CD4-positive, alpha-beta T cell (primary cell): ENCODE measurements around the gene ZDHHC20. TPM values are rescaled to one million over a fixed set of nuclear protein-coding genes. Genes with fewer than 3 reads are reported as not detected.

Experiments used
- ATAC-seq: fragments of 200-7000 bp; cut with Tn5 transposase; one replicate; pipeline ENCODE4 v1.10.0; 2022; ENCODE audit warnings: mild to moderate bottlenecking; ENCODE audit not compliant: poor library complexity
- CTCF ChIA-PET: fragments of 350-600 bp; sonication (Branson Sonifier 250); formaldehyde crosslinking; loops from one replicate; lab custom pipeline; 2021; ENCODE audit warnings: antibody characterized with exemption, inconsistent platforms; lab: Charles Lee
- POLR2A ChIA-PET: fragments of 350-600 bp; sonication (Branson Sonifier 250); formaldehyde crosslinking; loops from one replicate; lab custom pipeline; 2021; ENCODE audit warnings: antibody characterized with exemption, inconsistent platforms; lab: Charles Lee
- DNase-seq, 14 experiments: peaks; one replicate each; pipeline ENCODE4 v3.0.0-alpha.2; 2013 to 2020; ENCODE audit warnings: mixed read lengths in 2 of 14
- H3K27ac ChIP-seq, 2 donors: one replicate each; pipeline versions ENCODE4 v1.5.1 to v1.7.0; 2013; ENCODE audit warnings: low read length in 2 of 2, low read depth in 1 of 2, mild to moderate bottlenecking in 1 of 2
- H3K27me3 ChIP-seq, 2 experiments: 1 replicate in 1 of 2; 2 replicates in 1 of 2; pipeline versions ENCODE4 v1.6.1 to v1.7.0; 2013; ENCODE audit warnings: low read length in 2 of 2, control low read depth in 1 of 2, mild to moderate bottlenecking in 1 of 2, moderate library complexity in 1 of 2; ENCODE audit not compliant: insufficient read depth in 2 of 2, control insufficient read depth in 1 of 2
- H3K36me3 ChIP-seq: one replicate; pipeline ENCODE4 v1.6.1; 2013; ENCODE audit warnings: low read length, control low read depth; ENCODE audit not compliant: insufficient read depth
- H3K4me1 ChIP-seq: one replicate; pipeline ENCODE4 v1.6.1; 2013; ENCODE audit warnings: low read length, control low read depth; ENCODE audit not compliant: insufficient read depth
- H3K4me3 ChIP-seq: one replicate; pipeline ENCODE4 v1.5.1; 2013; ENCODE audit warnings: mild to moderate bottlenecking, low read length, moderate library complexity
- H3K9me3 ChIP-seq, 2 experiments: 1 replicate in 1 of 2; 2 replicates in 1 of 2; pipeline versions ENCODE4 v1.6.1 to v1.7.0; 2013; ENCODE audit warnings: low read length in 2 of 2, mild to moderate bottlenecking in 2 of 2, control low read depth in 1 of 2, moderate library complexity in 1 of 2; ENCODE audit not compliant: control insufficient read depth in 1 of 2, insufficient read depth in 1 of 2
- H3K27ac Mint-ChIP-seq: one replicate; pipeline ENCODE4 v1.8.0; 2020; ENCODE audit warnings: mixed read lengths
- H3K27me3 Mint-ChIP-seq: one replicate; pipeline ENCODE4 v1.8.0; 2021; ENCODE audit warnings: mixed read lengths
- H3K36me3 Mint-ChIP-seq: one replicate; pipeline ENCODE4 v1.8.0; 2021; ENCODE audit warnings: low read depth, mixed read lengths
- H3K4me1 Mint-ChIP-seq: one replicate; pipeline ENCODE4 v1.8.0; 2021; ENCODE audit warnings: low read depth, mixed read lengths
- H3K4me3 Mint-ChIP-seq: one replicate; pipeline ENCODE4 v1.8.0; 2020; ENCODE audit warnings: mild to moderate bottlenecking, mixed read lengths
- H3K9me3 Mint-ChIP-seq: one replicate; pipeline ENCODE4 v1.8.0; 2020; ENCODE audit warnings: mixed read lengths
- intact Hi-C, 2 experiments: fragments of 100-400 bp; cut with DNase I in 1 of 2; cut with micrococcal nuclease in 1 of 2; formaldehyde crosslinking; loops; one replicate each; pipeline versions ENCODE4 v1.15.1 to v1.9.0; 2023 to 2025; cut with DNase I, micrococcal nuclease
- total RNA-seq, 174 experiments: library from RNA in 2 of 174; stranded (reverse) in 2 of 174; gene quantifications; one replicate each; pipeline ENCODE4 v1.2.3 and lab custom pipeline; 2021 to 2026
- TF ChIP-seq, protein P1 (sequence below): fragments of 200-600 bp; IDR thresholded peaks from one replicate; pipeline ENCODE4 v1.8.0; 2022; ENCODE audit warnings: antibody characterized with exemption, mild to moderate bottlenecking

Gene ZDHHC20
- total RNA-seq, 2 experiments from 2014 or later: 62.8 to 65.1 TPM

DNA sequence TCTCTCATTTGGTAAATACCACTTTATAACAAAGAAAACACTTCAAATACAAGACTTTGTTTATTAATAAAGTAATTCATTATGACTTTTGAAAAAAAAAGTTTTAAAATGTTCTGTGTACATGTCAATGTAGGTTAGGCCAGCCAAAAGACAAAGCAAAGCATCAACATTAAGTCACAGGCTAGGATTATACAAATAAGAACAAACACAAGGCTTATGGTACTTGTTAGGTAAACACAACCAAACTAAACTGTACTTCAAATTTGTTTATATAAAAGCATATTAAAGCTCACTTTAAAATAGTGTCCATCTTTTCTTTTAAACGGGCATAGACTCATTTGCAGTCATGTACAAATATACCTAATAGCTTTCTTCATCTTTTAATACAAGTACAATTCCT lies 86.6 kb downstream of the ZDHHC20 start:
- intact Hi-C loops: no loop called here
- Histone ChIP-seq H3K9me3 (no peaks in the 10 kb centered on the region), H3K4me1 (no peaks in the 10 kb centered on the region), H3K4me3 (no peak overlapping the region), H3K27me3 (no peaks in the 10 kb centered on the region), H3K27ac (no peak overlapping the region), H3K36me3 (peaks cover 20% of the 10 kb centered on the region)
- ChIA-PET POLR2A (no interaction called here), CTCF (no interaction called here)
- no peak overlapping the region for H3K27ac Mint-ChIP-seq
- no peaks in the 10 kb centered on the region for H3K27me3 Mint-ChIP-seq
- H3K4me3 Mint-ChIP-seq: no peak overlapping the region
- no peaks in the 10 kb centered on the region for H3K4me1 Mint-ChIP-seq
- no peak for ATAC-seq
- H3K9me3 Mint-ChIP-seq: no peaks in the 10 kb centered on the region
- H3K36me3 Mint-ChIP-seq: peaks cover 32% of the 10 kb centered on the region
- TF ChIP-seq, protein P1, sequence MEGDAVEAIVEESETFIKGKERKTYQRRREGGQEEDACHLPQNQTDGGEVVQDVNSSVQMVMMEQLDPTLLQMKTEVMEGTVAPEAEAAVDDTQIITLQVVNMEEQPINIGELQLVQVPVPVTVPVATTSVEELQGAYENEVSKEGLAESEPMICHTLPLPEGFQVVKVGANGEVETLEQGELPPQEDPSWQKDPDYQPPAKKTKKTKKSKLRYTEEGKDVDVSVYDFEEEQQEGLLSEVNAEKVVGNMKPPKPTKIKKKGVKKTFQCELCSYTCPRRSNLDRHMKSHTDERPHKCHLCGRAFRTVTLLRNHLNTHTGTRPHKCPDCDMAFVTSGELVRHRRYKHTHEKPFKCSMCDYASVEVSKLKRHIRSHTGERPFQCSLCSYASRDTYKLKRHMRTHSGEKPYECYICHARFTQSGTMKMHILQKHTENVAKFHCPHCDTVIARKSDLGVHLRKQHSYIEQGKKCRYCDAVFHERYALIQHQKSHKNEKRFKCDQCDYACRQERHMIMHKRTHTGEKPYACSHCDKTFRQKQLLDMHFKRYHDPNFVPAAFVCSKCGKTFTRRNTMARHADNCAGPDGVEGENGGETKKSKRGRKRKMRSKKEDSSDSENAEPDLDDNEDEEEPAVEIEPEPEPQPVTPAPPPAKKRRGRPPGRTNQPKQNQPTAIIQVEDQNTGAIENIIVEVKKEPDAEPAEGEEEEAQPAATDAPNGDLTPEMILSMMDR: no peak
- no peak for DNase-seq

DNA sequence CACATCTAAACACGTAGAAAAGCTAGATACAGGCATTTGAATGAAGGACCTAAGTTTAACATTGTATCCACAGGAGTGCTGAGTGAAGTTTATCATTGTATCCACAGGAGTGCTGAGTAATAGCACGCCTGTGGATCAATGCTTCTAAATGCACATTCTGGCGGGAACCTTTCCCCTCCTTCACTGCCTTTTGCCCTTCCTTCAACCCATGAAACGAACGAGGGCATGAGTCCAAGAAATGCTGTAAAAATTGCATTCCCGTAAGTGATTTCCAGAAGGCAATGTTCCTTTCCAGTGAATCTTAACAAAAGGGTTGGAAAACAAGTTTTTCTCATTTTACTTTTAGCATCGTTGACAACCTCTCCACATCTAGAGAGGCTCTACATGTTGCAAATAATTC lies 88.1 kb downstream of the ZDHHC20 start:
- Histone ChIP-seq H3K27me3 (no peaks in the 10 kb centered on the region), H3K4me1 (peaks cover under 1% of the 10 kb centered on the region), H3K36me3 (peaks cover 11% of the 10 kb centered on the region), H3K4me3 (no peak overlapping the region), H3K27ac (no peak overlapping the region), H3K9me3 (no peaks in the 10 kb centered on the region)
- no peak overlapping the region for H3K27ac Mint-ChIP-seq
- CTCF ChIA-PET: interaction anchor here (1.0 kb wide), 1 partner anchor 14 kb away, joined by 3 read pairs; no protein-coding TSS in a partner anchor
- peaks cover 6% of the 10 kb centered on the region for H3K4me1 Mint-ChIP-seq
- TF ChIP-seq, protein P1: no peak
- H3K4me3 Mint-ChIP-seq: no peak overlapping the region
- no peaks in the 10 kb centered on the region for H3K27me3 Mint-ChIP-seq
- no peaks in the 10 kb centered on the region for H3K9me3 Mint-ChIP-seq
- H3K36me3 Mint-ChIP-seq: peaks cover 23% of the 10 kb centered on the region
- DNase-seq (no peak), ATAC-seq (no peak)
- intact Hi-C loops: no loop called here
- POLR2A ChIA-PET: no interaction called here

DNA sequence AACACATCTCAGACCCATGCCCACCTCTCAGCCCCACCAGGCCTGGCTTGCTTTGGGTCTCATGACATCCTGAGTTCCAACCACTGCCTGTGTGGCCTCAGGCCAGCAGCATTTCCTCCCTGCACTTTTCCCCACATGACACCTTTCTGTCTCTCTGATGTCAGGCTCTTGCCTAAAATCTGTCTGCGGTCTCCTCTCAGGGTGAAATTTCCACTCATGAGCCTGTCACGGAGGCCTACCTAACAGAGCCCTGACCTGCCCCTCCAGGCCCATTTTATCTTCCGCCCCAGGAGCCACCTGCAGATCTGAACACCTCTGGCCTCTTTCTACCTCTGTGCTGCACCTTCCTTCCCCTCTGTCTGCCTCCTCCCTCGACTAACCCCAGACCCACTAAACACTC lies 93.5 kb downstream of the ZDHHC20 start:
- intact Hi-C loops: no loop called here
- Mint-ChIP-seq H3K4me3 (peak overlapping the region; percentile 9), H3K27me3 (no peaks in the 10 kb centered on the region), H3K4me1 (peaks cover 21% of the 10 kb centered on the region), H3K27ac (peak overlapping the region; percentile 73), H3K36me3 (no peaks in the 10 kb centered on the region), H3K9me3 (no peaks in the 10 kb centered on the region)
- no peaks in the 10 kb centered on the region for H3K36me3 ChIP-seq
- CTCF ChIA-PET: no interaction called here
- TF ChIP-seq, protein P1: no peak
- H3K9me3 ChIP-seq: no peaks in the 10 kb centered on the region
- peaks cover 8% of the 10 kb centered on the region for H3K4me1 ChIP-seq
- peak overlapping the region in 1 of 2 donors; percentile 24 for H3K27ac ChIP-seq
- no peak overlapping the region for H3K4me3 ChIP-seq
- peak in 4 of 14 experiments; percentile 3 to 53 (median 26) for DNase-seq
- POLR2A ChIA-PET: no interaction called here
- no peaks in the 10 kb centered on the region for H3K27me3 ChIP-seq
- peak; percentile 54 for ATAC-seq
